HFF-Myc (cell line): ENCODE measurements around the gene SCGB3A2.

Experiments
- DNase-seq: peaks from one replicate; pipeline ENCODE4 v3.0.0-alpha.2; 2011; ENCODE audit warnings: low read depth; ENCODE audit errors: extremely low read depth
- H3K4me3 ChIP-seq: replicated peaks from 2 replicates; pipeline ENCODE4 v1.5.1; 2011; ENCODE audit warnings: low read depth, mild to moderate bottlenecking, control low read depth, low read length
- TF ChIP-seq, protein P1 (sequence below): IDR thresholded peaks from 2 replicates; pipeline ENCODE4 v1.5.1; 2012; ENCODE audit warnings: mild to moderate bottlenecking, low read depth, low read length, control low read depth; ENCODE audit errors: missing control alignments

Gene SCGB3A2

GRCh38 chr5:147902609-147903115 is 24.2 kb downstream of the SCGB3A2 start:
- no peak for DNase-seq
- TF ChIP-seq, protein P1, sequence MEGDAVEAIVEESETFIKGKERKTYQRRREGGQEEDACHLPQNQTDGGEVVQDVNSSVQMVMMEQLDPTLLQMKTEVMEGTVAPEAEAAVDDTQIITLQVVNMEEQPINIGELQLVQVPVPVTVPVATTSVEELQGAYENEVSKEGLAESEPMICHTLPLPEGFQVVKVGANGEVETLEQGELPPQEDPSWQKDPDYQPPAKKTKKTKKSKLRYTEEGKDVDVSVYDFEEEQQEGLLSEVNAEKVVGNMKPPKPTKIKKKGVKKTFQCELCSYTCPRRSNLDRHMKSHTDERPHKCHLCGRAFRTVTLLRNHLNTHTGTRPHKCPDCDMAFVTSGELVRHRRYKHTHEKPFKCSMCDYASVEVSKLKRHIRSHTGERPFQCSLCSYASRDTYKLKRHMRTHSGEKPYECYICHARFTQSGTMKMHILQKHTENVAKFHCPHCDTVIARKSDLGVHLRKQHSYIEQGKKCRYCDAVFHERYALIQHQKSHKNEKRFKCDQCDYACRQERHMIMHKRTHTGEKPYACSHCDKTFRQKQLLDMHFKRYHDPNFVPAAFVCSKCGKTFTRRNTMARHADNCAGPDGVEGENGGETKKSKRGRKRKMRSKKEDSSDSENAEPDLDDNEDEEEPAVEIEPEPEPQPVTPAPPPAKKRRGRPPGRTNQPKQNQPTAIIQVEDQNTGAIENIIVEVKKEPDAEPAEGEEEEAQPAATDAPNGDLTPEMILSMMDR = no peak
- H3K4me3 ChIP-seq = no peak overlapping the region

GRCh38 chr5:147904110-147904509 is 25.6 kb downstream of the SCGB3A2 start:
- H3K4me3 ChIP-seq = no peak overlapping the region
- TF ChIP-seq, protein P1 = no peak
- DNase-seq = no peak

DNA sequence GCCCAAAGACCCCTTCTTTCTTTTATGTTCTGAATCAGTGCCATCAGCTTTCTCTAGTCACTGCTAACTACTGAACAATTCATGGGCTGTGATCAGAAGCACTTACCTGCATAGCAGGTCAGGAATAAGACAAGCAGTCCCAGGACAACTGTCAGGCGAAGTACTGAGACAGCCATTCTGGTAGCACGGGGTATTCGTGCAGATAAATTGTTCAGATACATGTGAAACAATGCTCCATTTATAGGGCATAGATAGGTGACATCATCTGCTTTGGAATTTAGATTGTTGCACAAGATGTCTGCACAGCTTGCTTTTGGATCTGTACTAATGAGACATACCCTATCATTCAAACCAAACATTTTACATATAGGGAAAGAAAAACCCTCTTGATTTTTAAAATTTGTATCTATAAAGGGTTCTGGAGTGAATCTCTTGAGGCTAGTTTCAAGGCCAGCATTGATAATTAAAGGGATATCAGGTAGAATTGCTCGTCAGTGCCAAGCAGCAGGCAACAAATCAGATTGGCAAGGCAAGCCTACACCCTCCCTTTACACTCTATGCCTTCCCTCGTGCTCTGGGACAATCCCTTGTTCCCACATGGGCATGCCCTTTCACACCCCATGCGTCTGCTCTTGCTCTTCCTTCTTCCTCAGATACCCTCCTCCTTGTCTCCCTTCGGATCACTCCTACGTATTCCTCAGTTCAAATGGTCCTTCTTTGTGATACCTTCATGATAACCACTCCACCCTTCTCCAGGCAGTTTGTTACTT is 28.0 kb downstream of the SCGB3A2 start, which contains the start of gene C5orf46:
TSS of gene C5orf46 (minus strand) at position 213 of the 770 bp plus-strand sequence. CDS start at position 176, 37 bp downstream.
- TF ChIP-seq, protein P1 = no peak
- DNase-seq = no peak

DNA sequence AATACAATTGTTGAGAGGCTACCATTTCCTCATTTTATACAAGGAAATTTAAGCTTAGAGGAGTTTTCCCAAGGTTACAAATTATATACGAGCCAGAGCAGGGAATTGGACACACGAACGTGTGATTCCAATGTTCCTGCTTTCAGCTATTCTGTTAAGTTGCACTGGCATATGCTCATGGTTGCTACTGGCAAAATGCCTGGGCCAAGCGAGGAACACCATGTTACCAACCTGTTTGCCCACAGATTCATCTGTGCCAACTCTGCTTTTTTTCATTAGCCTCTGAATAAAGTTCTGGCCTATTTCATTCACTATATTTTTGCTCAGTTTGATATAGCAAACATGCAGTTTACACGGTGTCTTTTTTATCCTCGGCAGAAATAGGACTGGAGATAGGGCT is 32.9 kb downstream of the SCGB3A2 start:
- TF ChIP-seq, protein P1 = no peak
- no peak for DNase-seq

More for the DNA sequence above, 28.0 kb downstream of the SCGB3A2 start, which contains the start of gene C5orf46:
- no peak within 1 kb of the TSS for H3K4me3 ChIP-seq

DNA sequence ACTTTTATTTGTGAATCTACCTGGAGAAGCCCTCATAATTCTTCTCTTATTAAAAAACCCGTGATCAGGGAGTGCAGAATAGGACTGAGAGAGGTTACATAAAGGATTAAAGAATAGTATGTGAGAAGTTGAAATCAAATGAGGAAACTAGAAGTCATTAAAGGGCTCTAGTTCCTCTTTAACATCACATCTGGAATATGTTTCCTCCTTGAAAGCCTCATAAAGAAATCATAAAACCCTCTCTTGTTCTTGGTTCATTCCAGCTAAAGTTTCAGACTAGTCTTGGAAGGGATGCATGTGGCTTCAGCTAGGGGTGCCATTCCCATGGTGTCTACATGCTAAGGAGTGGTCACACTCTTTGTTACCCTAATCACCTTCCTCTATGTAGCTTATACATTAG is 33.5 kb downstream of the SCGB3A2 start:
- no peak for DNase-seq
- TF ChIP-seq, protein P1 = no peak
- no peak overlapping the region for H3K4me3 ChIP-seq

More for the DNA sequence above, 32.9 kb downstream of the SCGB3A2 start:
- H3K4me3 ChIP-seq = no peak overlapping the region

DNA sequence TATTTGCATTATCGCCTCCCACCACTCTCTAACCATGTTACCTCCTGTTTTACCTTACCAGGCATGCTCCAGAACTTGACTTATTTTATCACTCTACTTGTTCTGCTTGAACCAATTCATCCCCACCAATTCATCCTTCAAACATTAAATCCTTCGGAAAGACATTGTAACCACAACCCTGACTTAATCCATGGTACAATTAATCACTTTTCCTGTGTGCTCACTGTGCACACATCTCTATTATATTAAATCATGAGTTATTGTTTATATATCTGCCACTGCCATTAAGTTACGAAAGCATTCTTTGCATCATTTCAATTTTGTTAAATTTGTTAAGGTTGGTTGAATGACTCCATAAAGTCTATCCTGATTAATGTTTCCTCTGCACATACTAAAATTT is 35.3 kb downstream of the SCGB3A2 start:
- TF ChIP-seq, protein P1 = no peak
- no peak for DNase-seq
- H3K4me3 ChIP-seq = no peak overlapping the region
